ENCODE measurements around the gene TBC1D12.

DNA sequence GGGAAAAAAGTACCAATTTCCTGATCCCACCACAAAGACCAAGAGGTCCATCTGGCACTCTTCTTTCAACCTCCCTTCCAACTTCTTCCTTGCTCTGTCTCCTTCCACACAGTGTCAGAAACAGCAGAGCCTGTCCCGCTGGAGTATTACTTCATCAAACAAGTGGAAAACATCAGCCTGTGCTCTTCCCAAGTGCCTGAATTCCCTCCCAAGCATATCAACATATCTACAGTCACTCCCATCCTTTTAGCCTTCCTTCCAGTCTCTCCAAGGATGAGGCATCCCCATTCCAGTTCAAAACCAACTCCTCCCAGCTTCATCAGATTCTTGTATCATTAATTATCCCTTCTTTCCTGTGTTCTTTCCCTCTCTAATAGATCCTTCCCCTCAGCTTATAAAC is 37.9 kb upstream of the TBC1D12 start:
- TF ChIP-seq CTCF (IDR thresholded peaks at IDR 0.05; ENCODE audit: insufficient read depth, low read length, poor library complexity, severe bottlenecking), result no peak
- TF ChIP-seq EZH2phosphoT487 (conservative IDR thresholded peaks at IDR 0.05; ENCODE audit: low read length), result no peak

All from SU-DHL-6 (cell line).